T-helper 2 cell treated with Interferon-gamma antibody and Interleukin-4, amounts not matched to agents 5 μg/mL and 100 μg/mL, for 36 hours (primary cell): ENCODE data around the gene EML2.

Experiments
- DNase-seq: peaks from one replicate; pipeline ENCODE4 v3.0.0; 2021; ENCODE audit warnings: low spot score
- H3K27ac Mint-ChIP-seq: one replicate; pipeline ENCODE4 v1.8.0; 2021; ENCODE audit warnings: mild to moderate bottlenecking, mixed read lengths
- H3K27me3 Mint-ChIP-seq: one replicate; pipeline ENCODE4 v1.8.0; 2021; ENCODE audit warnings: low read depth, mixed read lengths
- H3K36me3 Mint-ChIP-seq: one replicate; pipeline ENCODE4 v1.8.0; 2021; ENCODE audit warnings: low read depth, mixed read lengths
- H3K4me1 Mint-ChIP-seq: one replicate; pipeline ENCODE4 v1.8.0; 2021; ENCODE audit warnings: low read depth, mixed read lengths
- H3K4me3 Mint-ChIP-seq: one replicate; pipeline ENCODE4 v1.8.0; 2022; ENCODE audit warnings: mild to moderate bottlenecking, moderate library complexity, mixed read lengths
- H3K9me3 Mint-ChIP-seq: one replicate; pipeline ENCODE4 v1.8.0; 2021; ENCODE audit warnings: mixed read lengths

Gene EML2

DNA sequence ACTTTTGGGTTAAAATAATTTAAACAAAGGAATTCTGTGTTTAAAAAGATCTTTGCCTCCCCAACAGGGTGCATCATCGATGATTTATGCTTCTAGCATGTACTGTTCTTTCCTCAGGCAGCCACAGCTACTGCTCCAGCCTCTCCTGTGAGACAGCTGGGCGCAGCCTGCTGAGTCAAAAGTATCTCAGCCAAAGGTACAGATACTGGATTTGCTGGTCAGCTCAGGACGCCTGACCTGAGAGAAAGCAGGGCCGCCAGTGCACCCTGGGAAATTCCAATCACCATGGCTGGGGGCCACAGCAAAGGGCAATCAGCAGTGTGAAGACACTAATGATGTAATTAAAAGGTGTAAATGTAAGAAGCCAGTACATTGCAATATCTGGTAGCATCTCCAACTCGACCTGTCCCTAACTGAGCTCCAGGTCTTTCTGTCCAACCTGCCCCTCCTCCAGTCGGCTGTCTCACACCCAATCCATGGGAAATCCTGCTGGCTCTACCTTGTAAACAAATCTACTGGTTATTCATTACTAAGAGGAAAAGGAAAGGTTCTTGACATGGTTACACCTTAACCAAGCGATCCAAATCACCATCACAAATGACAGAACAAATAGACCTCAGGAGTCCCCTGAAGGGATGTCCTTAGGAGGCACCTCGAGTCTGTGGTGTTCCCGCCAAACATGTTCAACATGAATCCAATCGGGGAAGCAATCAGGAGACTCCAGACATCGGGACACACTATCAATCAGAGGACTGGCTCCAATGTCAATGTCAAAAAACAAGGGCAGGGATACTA lies 61.9 kb downstream of the EML2 start:
- no peak overlapping the region for H3K27ac Mint-ChIP-seq
- H3K4me1 Mint-ChIP-seq: peaks cover 7% of the 10 kb centered on the region
- no peak overlapping the region for H3K4me3 Mint-ChIP-seq
- no peak for DNase-seq
- H3K27me3 Mint-ChIP-seq: no peaks in the 10 kb centered on the region
- H3K36me3 Mint-ChIP-seq: peaks cover 3% of the 10 kb centered on the region
- H3K9me3 Mint-ChIP-seq: no peaks in the 10 kb centered on the region

DNA sequence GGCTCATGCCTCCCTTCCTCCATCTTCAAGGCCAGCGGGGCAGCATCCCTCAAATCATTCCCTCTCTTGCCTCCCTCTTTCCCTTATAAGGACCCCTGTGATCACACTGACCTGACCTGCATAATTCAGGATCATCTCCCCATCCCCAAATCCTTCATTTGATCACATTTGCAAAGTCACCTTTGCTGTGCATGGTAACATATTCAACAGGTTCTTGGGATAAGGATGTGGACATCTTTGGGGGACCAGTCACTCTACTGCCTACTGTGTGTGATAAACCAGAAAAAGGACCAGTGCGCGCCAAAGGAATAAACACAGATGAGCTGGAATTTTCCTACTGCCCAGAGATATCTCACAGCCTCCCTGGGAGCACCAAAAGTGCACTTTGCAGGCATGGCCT lies 62.5 kb downstream of the EML2 start:
- H3K9me3 Mint-ChIP-seq: no peaks in the 10 kb centered on the region
- DNase-seq: no peak
- H3K27ac Mint-ChIP-seq: no peak overlapping the region
- no peak overlapping the region for H3K4me3 Mint-ChIP-seq
- H3K4me1 Mint-ChIP-seq: peaks cover 6% of the 10 kb centered on the region
- peaks cover 2% of the 10 kb centered on the region for H3K36me3 Mint-ChIP-seq
- no peaks in the 10 kb centered on the region for H3K27me3 Mint-ChIP-seq

DNA sequence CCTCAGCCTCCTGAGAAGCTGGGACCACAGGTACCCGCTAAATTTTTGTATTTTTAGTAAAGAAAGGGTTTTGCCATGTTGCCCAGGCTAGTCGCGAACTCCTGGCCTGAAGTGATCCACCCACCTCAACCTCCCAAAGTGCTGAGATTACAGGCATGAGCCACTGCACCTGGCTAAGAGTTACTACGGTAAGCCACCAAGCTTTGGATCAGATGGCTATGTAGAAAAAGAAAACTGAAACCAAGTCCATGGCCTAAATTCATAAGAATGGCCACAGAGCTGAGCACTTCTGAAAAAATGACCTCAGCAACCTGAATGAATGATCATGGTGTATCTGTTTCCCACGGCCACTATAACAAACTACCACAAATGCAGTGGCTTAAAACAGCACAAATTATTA lies 64.0 kb downstream of the EML2 start:
- no peaks in the 10 kb centered on the region for H3K9me3 Mint-ChIP-seq
- H3K27ac Mint-ChIP-seq: no peak overlapping the region
- no peak overlapping the region for H3K4me3 Mint-ChIP-seq
- no peaks in the 10 kb centered on the region for H3K27me3 Mint-ChIP-seq
- peaks cover 6% of the 10 kb centered on the region for H3K4me1 Mint-ChIP-seq
- no peak for DNase-seq
- no peaks in the 10 kb centered on the region for H3K36me3 Mint-ChIP-seq

DNA sequence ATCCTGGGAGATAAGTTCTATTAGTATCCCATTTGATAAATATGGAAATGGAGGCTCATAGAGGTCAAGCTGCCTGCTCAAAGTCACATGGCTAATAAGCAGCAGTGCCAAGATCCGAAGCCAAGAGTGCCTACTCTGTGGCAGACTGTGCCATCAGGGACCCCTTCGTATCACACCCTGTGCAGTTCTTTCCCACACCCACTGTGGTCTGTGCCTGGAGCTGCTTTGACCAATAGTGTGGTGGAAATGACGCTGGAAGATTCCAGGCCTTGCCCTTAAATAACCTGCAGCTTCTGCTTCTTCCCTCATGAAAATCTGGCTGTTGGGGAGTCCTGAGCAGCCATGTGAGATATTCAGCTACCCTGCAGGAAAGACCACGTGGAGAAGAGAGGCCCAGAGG lies 64.7 kb downstream of the EML2 start:
- no peak overlapping the region for H3K4me3 Mint-ChIP-seq
- H3K27ac Mint-ChIP-seq: no peak overlapping the region
- no peaks in the 10 kb centered on the region for H3K9me3 Mint-ChIP-seq
- no peaks in the 10 kb centered on the region for H3K27me3 Mint-ChIP-seq
- DNase-seq: no peak
- H3K36me3 Mint-ChIP-seq: no peaks in the 10 kb centered on the region
- peaks cover 13% of the 10 kb centered on the region for H3K4me1 Mint-ChIP-seq

DNA sequence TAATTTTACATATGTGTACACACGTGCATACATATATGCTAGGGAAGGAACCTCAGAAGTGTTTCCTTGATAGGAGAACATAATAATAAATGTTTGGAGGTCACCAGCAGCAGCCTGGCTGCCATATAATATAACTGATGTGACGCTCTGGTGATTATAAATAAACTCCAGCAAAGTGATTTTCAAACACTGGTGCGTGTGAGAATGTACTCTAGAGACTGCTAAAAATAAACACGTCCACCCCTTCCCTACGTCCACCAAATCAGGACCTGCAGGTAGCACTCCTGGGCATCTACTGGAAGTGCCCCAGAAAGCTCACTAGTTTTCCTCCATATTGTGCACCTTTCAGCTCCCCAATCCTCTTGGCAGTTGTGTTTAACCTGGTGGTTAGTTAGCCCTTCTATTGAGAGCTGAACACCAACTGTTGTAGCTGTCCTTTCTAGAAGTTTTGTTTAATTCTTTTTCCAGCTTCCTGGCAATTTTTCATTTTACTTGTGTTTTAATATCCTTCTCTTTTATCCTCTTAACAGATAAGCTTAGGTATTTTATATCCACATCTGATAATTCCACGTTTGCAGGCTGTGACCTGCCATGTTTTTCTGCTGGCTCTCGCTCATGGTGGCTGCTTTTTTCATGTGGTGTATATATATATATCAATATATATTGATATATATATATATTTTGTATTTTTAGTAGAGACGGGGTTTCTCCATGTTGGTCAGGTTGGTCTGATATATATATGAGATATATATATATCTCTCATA lies 67.6 kb downstream of the EML2 start:
- DNase-seq: no peak
- no peak overlapping the region for H3K4me3 Mint-ChIP-seq
- no peak overlapping the region for H3K27ac Mint-ChIP-seq
- H3K9me3 Mint-ChIP-seq: no peaks in the 10 kb centered on the region
- no peaks in the 10 kb centered on the region for H3K27me3 Mint-ChIP-seq
- H3K4me1 Mint-ChIP-seq: peaks cover 6% of the 10 kb centered on the region
- H3K36me3 Mint-ChIP-seq: no peaks in the 10 kb centered on the region

DNA sequence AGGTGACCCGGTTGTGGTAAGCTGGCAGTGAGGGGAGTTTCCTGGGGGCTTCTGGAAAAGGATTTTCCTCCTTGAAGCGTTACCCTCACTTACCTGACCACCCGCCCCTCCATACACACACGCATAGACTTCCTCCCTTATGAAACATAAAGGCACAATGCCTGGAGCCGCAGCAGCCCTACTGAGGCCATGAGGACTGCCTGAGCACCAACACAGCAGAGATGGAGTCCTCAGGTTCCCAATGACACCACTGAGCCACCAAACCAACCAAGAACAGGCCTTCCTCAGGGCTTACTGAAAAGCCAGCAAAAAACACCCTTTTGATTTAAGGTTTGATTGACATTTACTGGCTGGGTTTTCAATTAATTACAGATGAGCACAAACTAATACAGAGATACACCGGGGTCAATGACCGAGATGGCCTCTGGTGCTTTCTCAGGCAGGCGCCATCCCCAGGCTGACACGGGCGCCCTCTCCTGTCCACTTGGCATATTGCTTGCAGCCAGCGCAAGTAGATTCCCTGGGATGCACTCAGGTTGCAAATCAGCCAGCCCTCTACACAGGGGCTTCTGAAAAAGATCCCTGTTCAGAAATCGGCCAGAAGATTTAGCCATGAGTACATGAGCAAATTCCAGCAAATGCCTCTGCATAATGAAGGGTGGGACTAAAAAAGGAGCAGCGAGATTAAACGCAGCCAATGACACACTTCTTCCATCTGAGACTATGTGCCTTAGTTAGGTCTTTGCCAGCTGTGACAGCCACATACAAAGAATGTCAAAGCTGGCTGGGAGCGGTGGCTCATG lies 69.4 kb downstream of the EML2 start:
- Mint-ChIP-seq H3K36me3 (no peaks in the 10 kb centered on the region), H3K4me3 (no peak overlapping the region), H3K4me1 (peaks cover 6% of the 10 kb centered on the region), H3K27ac (no peak overlapping the region), H3K27me3 (no peaks in the 10 kb centered on the region), H3K9me3 (no peaks in the 10 kb centered on the region)
- DNase-seq: peak; percentile 47

DNA sequence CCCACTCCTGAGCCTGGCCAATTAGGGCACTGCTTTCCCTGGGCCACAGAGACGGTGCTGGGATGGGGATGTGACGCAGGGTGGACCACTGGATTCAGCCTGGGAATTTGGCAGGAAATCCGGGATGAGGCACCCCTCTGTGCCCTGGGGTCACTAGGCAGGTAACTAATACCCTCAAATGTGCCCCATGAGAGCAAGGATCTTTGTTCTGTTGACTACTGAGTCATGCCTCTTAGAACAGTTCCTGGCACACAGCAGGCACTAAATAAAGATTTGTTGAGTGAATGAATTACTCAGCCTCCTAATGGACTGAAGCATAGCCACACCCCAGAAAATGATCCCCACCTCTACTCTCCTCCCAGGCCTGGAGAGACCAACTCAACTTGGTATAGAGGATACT lies 70.5 kb downstream of the EML2 start:
- Mint-ChIP-seq H3K4me3 (no peak overlapping the region), H3K27ac (no peak overlapping the region), H3K9me3 (no peaks in the 10 kb centered on the region), H3K27me3 (no peaks in the 10 kb centered on the region), H3K36me3 (no peaks in the 10 kb centered on the region), H3K4me1 (peaks cover 6% of the 10 kb centered on the region)
- no peak for DNase-seq

DNA sequence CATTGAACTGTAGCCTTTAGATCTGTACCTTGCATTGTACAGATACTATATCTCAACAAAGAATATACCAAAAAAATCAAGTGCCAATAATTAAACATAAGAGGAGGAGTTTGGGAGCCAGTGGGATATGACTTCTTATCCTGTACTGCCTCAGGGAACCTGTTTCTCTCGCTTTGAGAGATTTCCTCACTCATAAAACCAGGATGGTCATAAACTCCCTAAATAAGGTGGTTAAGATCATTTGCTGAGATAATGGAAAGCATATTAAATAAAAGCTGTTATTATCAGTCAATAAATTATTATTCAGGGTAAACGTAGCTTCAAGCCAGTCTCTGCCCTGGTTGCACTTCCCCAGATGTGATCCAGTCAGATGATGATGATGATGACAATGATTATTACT lies 71.6 kb downstream of the EML2 start:
- peaks cover 10% of the 10 kb centered on the region for H3K4me1 Mint-ChIP-seq
- no peaks in the 10 kb centered on the region for H3K36me3 Mint-ChIP-seq
- DNase-seq: no peak
- no peaks in the 10 kb centered on the region for H3K9me3 Mint-ChIP-seq
- no peaks in the 10 kb centered on the region for H3K27me3 Mint-ChIP-seq
- no peak overlapping the region for H3K27ac Mint-ChIP-seq
- no peak overlapping the region for H3K4me3 Mint-ChIP-seq

DNA sequence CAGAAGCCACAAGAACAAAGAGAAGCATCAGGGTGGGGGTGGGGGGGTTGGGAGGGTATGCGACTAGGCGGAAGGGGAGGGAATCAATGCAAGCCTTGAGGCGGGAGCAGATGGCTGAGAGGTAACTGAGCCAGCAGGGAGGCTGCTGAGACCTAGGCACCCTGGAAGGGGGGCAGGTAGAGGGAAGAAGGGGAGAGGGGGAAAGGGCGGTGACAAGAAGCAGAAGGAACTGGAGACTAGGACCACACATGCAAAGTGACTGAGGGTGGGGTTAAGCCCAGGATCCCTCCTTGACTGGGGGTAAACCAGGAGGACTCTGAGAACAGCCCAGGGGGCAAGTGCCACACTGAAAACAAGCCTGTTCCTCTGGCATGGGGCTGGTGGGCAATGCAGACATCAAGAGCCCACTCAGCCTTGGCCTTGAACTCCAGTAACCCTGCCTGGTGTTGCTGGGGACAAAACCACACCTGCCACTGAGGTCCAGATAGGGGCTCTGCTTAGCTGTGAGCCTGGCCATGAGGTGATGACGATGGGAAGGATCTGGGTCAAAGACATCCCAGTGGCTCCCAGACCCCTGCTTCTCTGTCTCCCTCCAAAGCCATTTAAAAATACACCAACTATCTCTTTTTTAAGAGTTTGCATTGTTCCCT lies 74.9 kb downstream of the EML2 start:
- H3K4me3 Mint-ChIP-seq: no peak overlapping the region
- H3K36me3 Mint-ChIP-seq: peaks cover 2% of the 10 kb centered on the region
- no peak overlapping the region for H3K27ac Mint-ChIP-seq
- no peaks in the 10 kb centered on the region for H3K9me3 Mint-ChIP-seq
- DNase-seq: no peak
- peaks cover 7% of the 10 kb centered on the region for H3K4me1 Mint-ChIP-seq
- H3K27me3 Mint-ChIP-seq: no peaks in the 10 kb centered on the region

DNA sequence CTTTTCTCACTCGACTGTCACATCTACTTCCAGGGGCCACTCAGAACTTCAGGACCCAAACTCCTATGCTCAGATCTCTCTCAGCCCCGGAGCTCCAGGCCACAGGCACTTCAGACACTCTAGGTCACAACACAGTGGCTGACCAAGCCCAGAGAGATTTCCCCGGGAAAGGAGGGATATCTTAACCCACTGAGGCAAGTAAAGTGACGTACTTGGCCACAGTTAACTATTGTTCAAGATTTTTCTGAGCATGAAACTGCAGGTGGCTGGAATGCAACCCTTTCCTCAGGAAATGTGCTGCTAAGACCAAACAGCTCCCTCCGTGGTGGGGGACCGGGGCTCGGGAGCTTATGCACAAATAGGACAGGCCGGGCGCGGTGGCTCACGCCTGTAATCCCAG lies 78.5 kb downstream of the EML2 start:
- Mint-ChIP-seq H3K4me1 (peaks cover 10% of the 10 kb centered on the region), H3K4me3 (no peak overlapping the region), H3K27me3 (no peaks in the 10 kb centered on the region), H3K36me3 (peaks cover 2% of the 10 kb centered on the region), H3K27ac (no peak overlapping the region), H3K9me3 (no peaks in the 10 kb centered on the region)
- DNase-seq: no peak

DNA sequence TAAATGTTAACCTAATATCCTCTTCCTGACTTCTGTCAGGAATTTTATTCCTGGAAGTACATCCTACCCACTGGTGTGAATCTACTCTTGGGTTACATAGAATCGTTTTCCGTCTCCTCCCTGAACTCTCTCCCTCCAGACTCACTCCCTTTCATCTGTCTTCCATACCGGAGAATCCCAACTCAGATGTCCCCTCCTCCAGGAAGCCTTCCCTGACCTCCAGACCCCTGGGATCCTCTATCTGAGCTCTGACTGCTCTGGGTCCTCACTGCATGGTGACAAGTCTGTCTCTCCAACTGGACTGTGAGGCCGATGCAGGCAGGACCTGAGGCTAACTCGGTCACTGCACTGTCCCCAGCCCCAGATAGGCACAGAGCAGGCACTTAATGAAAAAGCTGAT lies 79.2 kb downstream of the EML2 start:
- Mint-ChIP-seq H3K4me3 (no peak overlapping the region), H3K36me3 (peaks cover 2% of the 10 kb centered on the region), H3K27ac (no peak overlapping the region), H3K27me3 (no peaks in the 10 kb centered on the region), H3K4me1 (peaks cover 10% of the 10 kb centered on the region), H3K9me3 (no peaks in the 10 kb centered on the region)
- no peak for DNase-seq
